GM18861 (cell line): ENCODE data around the gene CACYBP.

Experiments
- ATAC-seq: cut with Tn5 transposase; IDR thresholded peaks from one replicate; pipeline ENCODE4 v1.9.1; 2021; ENCODE audit not compliant: unreplicated experiment

CACYBP gene

GRCh38 chr1:174971902-174972301 lies 27.8 kb upstream of the CACYBP start:
- ATAC-seq: no peak

GRCh38 chr1:174974711-174975119 lies 25.0 kb upstream of the CACYBP start:
- no peak for ATAC-seq

GRCh38 chr1:174975764-174976163 lies 24.0 kb upstream of the CACYBP start:
- no peak for ATAC-seq

GRCh38 chr1:174976436-174977108 lies 23.2 kb upstream of the CACYBP start:
- no peak for ATAC-seq

- no peak for ATAC-seq
Measured at GRCh38 chr1:174982971-174983689, 16.6 kb upstream of the CACYBP start.

- ATAC-seq: no peak
Measured at GRCh38 chr1:174984952-174985351, 14.8 kb upstream of the CACYBP start.

GRCh38 chr1:174988539-174988938 lies 11.2 kb upstream of the CACYBP start:
- no peak for ATAC-seq

GRCh38 chr1:174988986-174989385 lies 10.8 kb upstream of the CACYBP start:
- ATAC-seq: no peak

GRCh38 chr1:174989536-174990220 lies 10.1 kb upstream of the CACYBP start:
- no peak for ATAC-seq

GRCh38 chr1:174990382-174990999 lies 9.3 kb upstream of the CACYBP start:
- ATAC-seq: no peak

GRCh38 chr1:174991473-174991872 lies 8.3 kb upstream of the CACYBP start:
- ATAC-seq: no peak

- no peak for ATAC-seq
Measured at GRCh38 chr1:174995121-174995520, 4.6 kb upstream of the CACYBP start.

- ATAC-seq: no peak
Measured at GRCh38 chr1:174995916-174996315, 3.8 kb upstream of the CACYBP start.

- no peak for ATAC-seq
Measured at GRCh38 chr1:174996476-174996875, 3.3 kb upstream of the CACYBP start.

- ATAC-seq: no peak
Measured at GRCh38 chr1:174997041-174997440, 2.7 kb upstream of the CACYBP start.

GRCh38 chr1:174998569-174999215 lies 1.1 kb upstream of the CACYBP start:
- peak; percentile 25 for ATAC-seq

GRCh38 chr1:174999216-174999935 lies 371 bp upstream of the CACYBP start:
- peak; percentile 67 for ATAC-seq

GRCh38 chr1:175000697-175001187 lies 995 bp downstream of the CACYBP start:
- no peak for ATAC-seq

- ATAC-seq: no peak
Measured at GRCh38 chr1:175002910-175003517, 3.3 kb downstream of the CACYBP start.

GRCh38 chr1:175003521-175003920 lies 3.8 kb downstream of the CACYBP start:
- ATAC-seq: no peak
